ENCODE data around the gene OMP.

The OMP gene

GRCh38 chr11:77108436-77108835, 5.8 kb downstream of the OMP start:
- Histone ChIP-seq H3K27me3 (no peaks in the 10 kb centered on the region), H3K4me1 (ENCODE audit: control insufficient read depth in 1 of 2, insufficient read depth in 1 of 2, low read depth in 1 of 2, low read length in 1 of 2) (no peaks in the 10 kb centered on the region), H3K9me3 (no peaks in the 10 kb centered on the region), H3K27ac (no peak overlapping the region), H3K4me3 (ENCODE audit: low read depth in 1 of 2, low read length in 1 of 2) (no peak overlapping the region), H3K36me3 (no peaks in the 10 kb centered on the region)
- TF ChIP-seq CTCF (IDR thresholded peaks at IDR 0.05) = no peak

GRCh38 chr11:77109236-77110019, 6.8 kb downstream of the OMP start:
- H3K36me3 ChIP-seq = no peaks in the 10 kb centered on the region
- H3K9me3 ChIP-seq = no peaks in the 10 kb centered on the region
- H3K27me3 ChIP-seq = no peaks in the 10 kb centered on the region
- H3K4me1 ChIP-seq (ENCODE audit: control insufficient read depth in 1 of 2, insufficient read depth in 1 of 2, low read depth in 1 of 2, low read length in 1 of 2) = no peaks in the 10 kb centered on the region
- no peak overlapping the region for H3K27ac ChIP-seq
- H3K4me3 ChIP-seq (ENCODE audit: low read depth in 1 of 2, low read length in 1 of 2) = no peak overlapping the region
- no peak for TF ChIP-seq CTCF (IDR thresholded peaks at IDR 0.05)

GRCh38 chr11:77110836-77111235, 8.2 kb downstream of the OMP start:
- no peaks in the 10 kb centered on the region for H3K4me1 ChIP-seq (ENCODE audit: control insufficient read depth in 1 of 2, insufficient read depth in 1 of 2, low read depth in 1 of 2, low read length in 1 of 2)
- no peaks in the 10 kb centered on the region for H3K9me3 ChIP-seq
- TF ChIP-seq CTCF (IDR thresholded peaks at IDR 0.05) = no peak
- H3K27ac ChIP-seq = no peak overlapping the region
- H3K27me3 ChIP-seq = no peaks in the 10 kb centered on the region
- no peaks in the 10 kb centered on the region for H3K36me3 ChIP-seq
- H3K4me3 ChIP-seq (ENCODE audit: low read depth in 1 of 2, low read length in 1 of 2) = no peak overlapping the region

GRCh38 chr11:77111277-77111676, 8.6 kb downstream of the OMP start:
- Histone ChIP-seq H3K4me1 (ENCODE audit: control insufficient read depth in 1 of 2, insufficient read depth in 1 of 2, low read depth in 1 of 2, low read length in 1 of 2) (no peaks in the 10 kb centered on the region), H3K4me3 (ENCODE audit: low read depth in 1 of 2, low read length in 1 of 2) (no peak overlapping the region)
- TF ChIP-seq CTCF (IDR thresholded peaks at IDR 0.05) = no peak

GRCh38 chr11:77111946-77112345, 9.3 kb downstream of the OMP start:
- TF ChIP-seq CTCF (IDR thresholded peaks at IDR 0.05) = no peak
- no peaks in the 10 kb centered on the region for H3K36me3 ChIP-seq
- H3K9me3 ChIP-seq = no peaks in the 10 kb centered on the region
- H3K27me3 ChIP-seq = no peaks in the 10 kb centered on the region
- no peaks in the 10 kb centered on the region for H3K4me1 ChIP-seq (ENCODE audit: control insufficient read depth in 1 of 2, insufficient read depth in 1 of 2, low read depth in 1 of 2, low read length in 1 of 2)
- H3K4me3 ChIP-seq (ENCODE audit: low read depth in 1 of 2, low read length in 1 of 2) = no peak overlapping the region
- H3K27ac ChIP-seq = no peak overlapping the region

More at GRCh38 chr11:77111277-77111676, 8.6 kb downstream of the OMP start:
- no peak overlapping the region for H3K27ac ChIP-seq
- no peaks in the 10 kb centered on the region for H3K36me3 ChIP-seq
- H3K9me3 ChIP-seq = no peaks in the 10 kb centered on the region
- no peaks in the 10 kb centered on the region for H3K27me3 ChIP-seq

All from neutrophil (primary cell).